GM12865 (cell line): ENCODE measurements around the gene DHRS11.

ENCODE experiments used
- DNase-seq: peaks from one replicate; pipeline ENCODE4 v3.0.0; 2010; ENCODE audit warnings: low read depth
- H3K4me3 ChIP-seq: 2 replicates; pipeline ENCODE4 v1.5.1; 2011; ENCODE audit warnings: mild to moderate bottlenecking, low read depth, low read length, control low read depth
- CTCF ChIP-seq: IDR thresholded peaks from 2 replicates; pipeline ENCODE4 v1.5.1; 2011; ENCODE audit warnings: low read length, control low read depth, low read depth, inconsistent platforms; ENCODE audit not compliant: insufficient read depth; ENCODE audit errors: missing control alignments

Gene DHRS11

DNA sequence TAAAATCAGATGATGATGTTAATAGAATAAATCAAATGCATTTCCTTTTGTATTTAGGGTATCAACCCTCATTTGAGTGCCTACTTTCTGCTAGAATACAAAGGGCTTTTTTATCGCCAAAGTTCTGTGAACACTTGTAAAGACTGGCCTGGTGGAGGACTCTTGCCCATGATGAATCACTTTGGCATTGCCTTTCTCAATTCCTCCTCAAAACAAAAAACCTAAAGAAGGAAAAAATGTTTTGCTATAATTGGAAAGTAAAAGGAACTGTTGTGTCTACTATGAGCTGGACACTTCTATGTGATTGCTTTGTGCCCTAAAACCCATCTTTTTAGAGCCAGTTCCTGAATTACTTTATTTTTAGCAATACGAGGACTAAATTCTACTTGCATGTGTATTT lies 13.0 kb upstream of the DHRS11 start:
- H3K4me3 ChIP-seq: no peak overlapping the region
- TF ChIP-seq CTCF: no peak
- no peak for DNase-seq

DNA sequence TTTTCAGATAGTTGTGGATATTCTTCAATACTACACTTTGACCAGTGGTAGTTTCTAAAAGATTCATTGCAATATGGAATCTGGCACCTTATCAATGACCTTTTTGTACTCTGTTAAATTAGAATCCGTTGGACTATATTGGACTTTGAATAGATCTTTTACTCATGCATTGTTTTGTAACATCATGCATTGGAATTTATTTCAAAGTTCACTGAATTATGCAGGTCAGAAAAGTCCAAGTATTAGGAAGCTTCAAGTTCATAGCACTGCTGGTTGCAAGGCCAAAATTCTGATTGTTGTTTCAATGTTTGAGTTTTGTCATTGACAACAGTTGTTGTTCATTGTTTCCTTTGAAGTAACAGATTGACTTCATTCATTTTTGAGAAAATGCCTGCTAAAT lies 7.9 kb upstream of the DHRS11 start:
- no peak overlapping the region for H3K4me3 ChIP-seq
- TF ChIP-seq CTCF: no peak
- no peak for DNase-seq

- no peak for DNase-seq
- TF ChIP-seq CTCF: no peak
- H3K4me3 ChIP-seq: no peak overlapping the region
Observed at GRCh38 chr17:36586138-36586537, 5.5 kb upstream of the DHRS11 start.

GRCh38 chr17:36590082-36590481 lies 1.6 kb upstream of the DHRS11 start:
- no peak overlapping the region for H3K4me3 ChIP-seq
- peak; percentile 31 for DNase-seq
- no peak for TF ChIP-seq CTCF

GRCh38 chr17:36592316-36592715 lies 637 bp downstream of the DHRS11 start:
- DNase-seq: peak; percentile 25

DNA sequence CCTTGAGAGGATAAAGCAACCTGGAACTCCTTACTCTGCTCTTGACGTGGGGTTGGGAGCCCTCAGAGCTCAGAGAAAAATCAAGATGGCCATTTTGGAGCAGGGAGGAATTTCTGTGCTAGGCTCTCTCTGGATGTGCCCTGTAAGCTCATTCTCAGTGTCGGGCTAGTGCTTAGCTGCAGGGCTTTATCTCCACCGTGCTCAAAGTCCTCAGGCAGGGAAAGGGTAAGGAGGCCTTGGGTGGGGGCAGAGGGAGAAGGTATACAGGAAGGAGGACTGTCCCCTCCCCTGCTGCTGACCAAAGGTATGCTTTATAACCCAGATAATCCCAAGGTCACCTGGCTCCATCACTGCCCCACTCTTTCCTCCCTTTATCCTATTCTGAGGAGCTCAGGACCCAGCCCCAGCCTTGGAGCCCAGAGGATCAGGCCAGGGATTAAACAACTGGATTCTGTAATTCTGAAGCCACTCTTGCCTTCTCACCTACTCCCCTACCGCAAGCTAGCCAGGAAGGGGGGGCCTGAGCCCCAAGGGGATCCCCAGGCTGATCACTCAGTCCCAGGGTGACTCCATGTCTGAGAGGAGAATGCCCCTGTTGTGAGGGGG lies 1.1 kb downstream of the DHRS11 start:
- no peak for TF ChIP-seq CTCF
- peak overlapping the region; percentile 66 for H3K4me3 ChIP-seq
- no peak for DNase-seq

More at GRCh38 chr17:36592316-36592715, 637 bp downstream of the DHRS11 start:
- peak overlapping the region; percentile 66 for H3K4me3 ChIP-seq
- no peak for TF ChIP-seq CTCF

DNA sequence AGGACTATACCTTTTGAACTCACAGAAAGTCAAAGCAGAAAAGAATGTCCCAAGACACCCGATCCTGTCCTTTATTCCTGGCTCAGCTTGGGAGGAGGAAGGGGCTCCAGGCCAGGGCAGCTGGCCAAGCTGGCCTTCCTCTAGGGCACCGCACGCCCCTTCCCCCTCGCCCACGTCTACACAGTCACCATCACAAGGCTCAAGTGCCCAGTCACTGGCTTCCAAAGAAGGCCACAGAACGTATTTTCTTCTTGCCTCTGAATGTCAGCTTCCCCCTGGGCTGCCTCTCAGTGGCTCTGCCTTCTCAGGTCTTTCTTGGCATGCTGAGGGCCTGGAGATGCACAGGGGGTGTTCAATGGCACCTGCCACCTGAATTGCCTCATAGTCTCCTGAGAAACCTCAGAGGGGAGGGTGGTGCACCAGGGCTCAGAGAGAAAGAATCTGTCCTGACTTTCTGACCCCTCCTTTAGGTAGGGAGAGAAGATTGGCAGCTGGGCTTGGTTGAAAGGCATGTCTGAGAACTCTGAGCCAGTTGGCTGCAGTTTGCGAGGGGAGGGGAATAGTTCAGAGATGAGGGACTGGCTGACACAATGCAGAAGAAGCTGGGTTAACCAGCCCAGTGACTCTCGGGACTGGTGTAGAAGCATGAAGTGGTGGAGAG lies 2.1 kb downstream of the DHRS11 start:
- no peak for TF ChIP-seq CTCF
- no peak overlapping the region for H3K4me3 ChIP-seq
- DNase-seq: peak; percentile 19
